Measurements from ENCODE around the gene AMIGO2. TPM values are rescaled to one million over a fixed set of nuclear protein-coding genes. Genes with fewer than 3 reads are reported as not detected.

AMIGO2 gene
- total and polyA plus RNA-seq, 9 of the 15 experiments (the other 6 are each of a cell fraction or from before 2014, with no cell fraction given): 2.0 to 8.3 (median 3.8) TPM

DNA sequence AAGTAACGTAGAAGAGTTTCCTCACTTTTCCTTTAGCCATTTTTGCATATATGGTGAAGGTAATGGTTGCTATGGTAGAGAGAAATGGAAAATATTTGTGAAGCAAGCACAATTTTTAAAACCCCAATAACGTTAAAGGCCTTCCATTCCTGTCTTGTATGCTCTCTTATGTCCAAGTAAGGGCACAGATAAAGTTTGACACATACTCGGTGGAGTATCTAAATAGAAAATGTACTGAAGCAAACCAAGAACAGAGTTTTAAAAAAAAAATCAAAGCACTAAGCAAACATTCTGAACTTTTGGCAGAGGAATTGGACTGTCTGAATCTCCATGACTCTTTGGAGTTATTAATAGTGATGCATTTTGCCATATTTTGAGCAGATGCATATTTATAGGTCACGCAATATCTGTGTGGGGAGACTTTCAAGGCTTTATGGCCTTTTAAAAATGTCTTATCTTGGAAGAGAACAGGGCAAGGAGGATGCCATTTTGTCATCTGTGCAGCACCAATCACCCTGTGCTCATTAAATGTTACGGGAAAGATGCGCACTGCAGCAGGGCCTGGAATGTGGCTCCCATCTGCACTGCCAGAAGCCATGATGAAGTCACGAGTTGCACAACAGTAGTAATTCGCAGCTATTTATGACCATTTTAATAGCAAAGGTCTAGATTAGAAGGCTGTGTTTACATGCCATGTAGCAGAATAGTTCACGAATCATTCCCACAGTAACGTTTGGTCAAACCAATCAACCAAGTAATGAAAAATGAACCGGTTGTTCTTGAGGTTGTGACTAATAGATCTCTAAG is 23.3 kb upstream of the AMIGO2 start:
- FAIRE-seq (no peak), ATAC-seq (no peak), DNase-seq (ENCODE audit: extremely low read depth in 1 of 4, low spot score in 3 of 4) (no peak)
- WGBS (ENCODE audit: insufficient coverage, low coverage, missing lambda C conversion rate): 41% methylated on average over 11 of the region's 11 CpGs
- POLR2A ChIA-PET: no interaction called here
- no TSS peak for BruUV-seq (replicated peaks)
- H3K4me3 ChIP-seq: no peak overlapping the region
- H4K20me1 ChIP-seq (replicated peaks; ENCODE audit: control insufficient read depth, insufficient read depth, low read length): no peaks in the 10 kb centered on the region
- no peaks in the 10 kb centered on the region for H3K27me3 ChIP-seq (ENCODE audit: control insufficient read depth in 2 of 2, insufficient read depth in 2 of 2, low read length in 2 of 2)
- CTCF ChIA-PET (ENCODE audit: low intra/inter-chr PET ratio): no interaction called here
- in situ Hi-C loops (cut with MboI) (no loop called here), intact Hi-C loops (cut with micrococcal nuclease) (no loop called here)
- H3K79me2 ChIP-seq (ENCODE audit: control insufficient read depth, insufficient read depth, low read length): no peaks in the 10 kb centered on the region
- no peak overlapping the region for H3K4me2 ChIP-seq (ENCODE audit: insufficient read depth, low read length)
- H3K9ac ChIP-seq (ENCODE audit: insufficient read depth in 1 of 2, low read depth in 2 of 2, low read length in 2 of 2): no peak overlapping the region
- no peak overlapping the region for H2AFZ ChIP-seq (ENCODE audit: low read depth, low read length)
- no peaks in the 10 kb centered on the region for H3K4me1 ChIP-seq (replicated peaks in 1 of 2; ENCODE audit: control insufficient read depth in 2 of 2, insufficient read depth in 2 of 2, low read length in 2 of 2)
- H3K9me1 ChIP-seq (ENCODE audit: control insufficient read depth, insufficient read depth, low read length): no peaks in the 10 kb centered on the region
- no peak overlapping the region for H3K27ac ChIP-seq (ENCODE audit: extremely low read depth, low read depth, low read length)
- H3K36me3 ChIP-seq (ENCODE audit: control insufficient read depth, insufficient read depth, low read length): no peaks in the 10 kb centered on the region
- H3K9me3 ChIP-seq (replicated peaks; ENCODE audit: control insufficient read depth, insufficient read depth, low read depth, low read length): no peaks in the 10 kb centered on the region
- TF ChIP-seq, protein P1, sequence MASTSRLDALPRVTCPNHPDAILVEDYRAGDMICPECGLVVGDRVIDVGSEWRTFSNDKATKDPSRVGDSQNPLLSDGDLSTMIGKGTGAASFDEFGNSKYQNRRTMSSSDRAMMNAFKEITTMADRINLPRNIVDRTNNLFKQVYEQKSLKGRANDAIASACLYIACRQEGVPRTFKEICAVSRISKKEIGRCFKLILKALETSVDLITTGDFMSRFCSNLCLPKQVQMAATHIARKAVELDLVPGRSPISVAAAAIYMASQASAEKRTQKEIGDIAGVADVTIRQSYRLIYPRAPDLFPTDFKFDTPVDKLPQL (IDR thresholded peaks at IDR 0.05; ENCODE audit: extremely low read depth, insufficient read length): no peak
- TF ChIP-seq RBM17 (IDR thresholded peaks at IDR 0.05; ENCODE audit: borderline replicate concordance, low read depth, low read length) (no peak), ZNF436 (CRISPR knock-in tag; IDR thresholded peaks at IDR 0.05) (no peak), ARNT (IDR thresholded peaks at IDR 0.05) (no peak), ELF4 (CRISPR knock-in tag; IDR thresholded peaks at IDR 0.05) (no peak), XRCC4 (IDR thresholded peaks at IDR 0.05; ENCODE audit: extremely low read depth, insufficient read depth, insufficient read length) (no peak), PTBP1 (IDR thresholded peaks at IDR 0.05; ENCODE audit: low read depth, low read length) (no peak), TCF15 (CRISPR knock-in tag; IDR thresholded peaks at IDR 0.05) (no peak), ZC3H11A (IDR thresholded peaks at IDR 0.05; ENCODE audit: low read depth, low read length) (no peak), BDP1 (IDR thresholded peaks at IDR 0.05; ENCODE audit: insufficient read depth, insufficient read length) (no peak), ZNF134 (CRISPR knock-in tag; conservative IDR thresholded peaks at IDR 0.05) (no peak), ATF4 (CRISPR knock-in tag; IDR thresholded peaks at IDR 0.05) (no peak), ARID1B (IDR thresholded peaks at IDR 0.05) (no peak)
